GM23248 (cell line): Measurements from ENCODE around the gene DCAF6. TPM values are rescaled to one million over a fixed set of nuclear protein-coding genes. Genes with fewer than 3 reads are reported as not detected.
A peak's percentile ranks its signal among the peaks of the same experiment; 100 is the strongest.

Source experiments
- DNase-seq: peaks from one replicate; pipeline ENCODE4 v3.0.0-alpha.2; 2015
- H2AFZ ChIP-seq: fragments of 200-600 bp; sonication (generic); 2 replicates; pipeline ENCODE4 v1.6.1; 2016; ENCODE audit warnings: antibody characterized with exemption
- H3F3A ChIP-seq: fragments of 200-600 bp; sonication (generic); 2 replicates; pipeline ENCODE4 v1.6.1; 2016; ENCODE audit warnings: mild to moderate bottlenecking, antibody characterized with exemption, mixed run types; ENCODE audit not compliant: insufficient read depth
- H3K27ac ChIP-seq: fragments of 200-600 bp; sonication (generic); 2 replicates; pipeline ENCODE4 v1.5.1; 2016; ENCODE audit warnings: mild to moderate bottlenecking
- H3K27me3 ChIP-seq: fragments of 200-600 bp; sonication (generic); replicated peaks from 2 replicates; pipeline ENCODE4 v1.6.1; 2016; ENCODE audit warnings: mild to moderate bottlenecking; ENCODE audit not compliant: insufficient read depth
- H3K36me3 ChIP-seq: fragments of 200-600 bp; sonication (generic); 2 replicates; pipeline ENCODE4 v1.6.1; 2016; ENCODE audit warnings: low read depth, mild to moderate bottlenecking
- H3K4me1 ChIP-seq: fragments of 200-600 bp; sonication (generic); 2 replicates; pipeline ENCODE4 v1.6.1; 2016; ENCODE audit warnings: mild to moderate bottlenecking; ENCODE audit not compliant: insufficient read depth
- H3K4me2 ChIP-seq: fragments of 200-600 bp; sonication (generic); one replicate; pipeline ENCODE4 v1.6.1; 2016; ENCODE audit warnings: mild to moderate bottlenecking; ENCODE audit not compliant: unreplicated experiment
- H3K4me3 ChIP-seq: fragments of 200-600 bp; sonication (generic); 2 replicates; pipeline ENCODE4 v1.5.1; 2016; ENCODE audit warnings: mild to moderate bottlenecking
- H3K79me2 ChIP-seq: fragments of 200-600 bp; sonication (generic); 2 replicates; pipeline ENCODE4 v1.6.1; 2016; ENCODE audit warnings: mild to moderate bottlenecking; ENCODE audit not compliant: insufficient read depth
- H3K9ac ChIP-seq: fragments of 200-600 bp; sonication (generic); 2 replicates; pipeline ENCODE4 v1.6.1; 2016; ENCODE audit warnings: mild to moderate bottlenecking
- H3K9me2 ChIP-seq: fragments of 200-600 bp; sonication (generic); 2 replicates; pipeline ENCODE4 v1.6.1; 2016; ENCODE audit warnings: mixed run types, mild to moderate bottlenecking, moderate library complexity; ENCODE audit not compliant: insufficient read depth
- H3K9me3 ChIP-seq: fragments of 200-600 bp; sonication (generic); one replicate; pipeline ENCODE4 v1.6.1; 2017; ENCODE audit warnings: low read depth
- H4K20me1 ChIP-seq: fragments of 200-600 bp; sonication (generic); 2 replicates; pipeline ENCODE4 v1.6.0; 2016; ENCODE audit not compliant: insufficient read depth
- EZH2 ChIP-seq: fragments of 200-600 bp; sonication (generic); IDR thresholded peaks from 2 replicates; pipeline ENCODE4 v1.6.1; 2018; ENCODE audit warnings: antibody characterized with exemption, mild to moderate bottlenecking; ENCODE audit not compliant: insufficient read depth, poor library complexity, severe bottlenecking
- EZH2phosphoT487 ChIP-seq: fragments of 200-600 bp; sonication (generic); IDR thresholded peaks from 2 replicates; pipeline ENCODE4 v1.6.1; 2018; ENCODE audit warnings: antibody characterized with exemption, moderate library complexity, mild to moderate bottlenecking, low read depth; ENCODE audit not compliant: insufficient read depth
- WGBS, 2 experiments: methylation state at CpG; one replicate each; pipeline ENCODE4 v1.1.6; 2015 to 2017; ENCODE audit warnings: low lambda C conversion rate in 2 of 2, low coverage in 1 of 2; ENCODE audit errors: missing lambda C conversion rate in 2 of 2; 5-methylcytosine and 5-hydroxymethylcytosine counted together
- in situ Hi-C: fragments of 300-500 bp; cut with MboI; formaldehyde crosslinking; loops from 2 replicates; pipeline ENCODE4 v1.15.0; 2020
- polyA plus RNA-seq: library from polyadenylated mRNA; unstranded; fragments of >200 nt; fragmentation: Nextera tagmentation; extraction: Ambion mirVana; gene quantifications from 2 replicates; pipeline ENCODE4 v1.2.1, GENCODE V29; 2016
- total RNA-seq: library from RNA; depleted of rRNA; stranded (reverse); fragments of >200 nt; shearing (Covaris generic); gene quantifications from 2 replicates; pipeline ENCODE4 v1.2.3, GENCODE V29; 2014

DCAF6 gene
- total and polyA plus RNA-seq, 2 experiments from 2014 or later, result 63.4 to 99.6 TPM

- Histone ChIP-seq H3K4me1 (no peaks in the 10 kb centered on the region), H3F3A (0 out of 2 replicates have a peak, but pooled peaks cover 4% of the 10 kb centered on the region), H3K9me3 (no peaks in the 10 kb centered on the region), H2AFZ (no peak overlapping the region), H3K9ac (no peak overlapping the region), H3K79me2 (peaks cover 98% of the 10 kb centered on the region), H3K4me2 (no peak overlapping the region), H3K27me3 (no peaks in the 10 kb centered on the region), H4K20me1 (peaks cover 3% of the 10 kb centered on the region; the same call in 1 of the 2 replicates), H3K36me3 (peaks cover 37% of the 10 kb centered on the region), H3K27ac (no peak overlapping the region), H3K4me3 (no peak overlapping the region), H3K9me2 (no peaks in the 10 kb centered on the region)
- no peak for DNase-seq
- no peak for TF ChIP-seq EZH2phosphoT487
- no peak for TF ChIP-seq EZH2
- in situ Hi-C loops, result no loop called here
- WGBS, 2 experiments, result 95% methylated on average over 1 of the region's 1 CpG
These were observed 40.8 kb downstream of the DCAF6 start for GRCh38 chr1:167977245-167977644.

- DNase-seq, result peak; percentile 5
- 97 to 98% methylated on average over 9 of the region's 9 CpGs for WGBS, 2 experiments
These were observed 45.5 kb downstream of the DCAF6 start for GRCh38 chr1:167981933-167982332.

GRCh38 chr1:167983797-167984420, 47.4 kb downstream of the DCAF6 start:
- Histone ChIP-seq H3K9me3 (no peaks in the 10 kb centered on the region), H3K27me3 (no peaks in the 10 kb centered on the region), H3K36me3 (peaks cover 5% of the 10 kb centered on the region; the same call in 1 of the 2 replicates), H4K20me1 (0 out of 2 replicates have a peak, but pooled peaks cover 9% of the 10 kb centered on the region), H3K79me2 (peaks cover 96% of the 10 kb centered on the region), H3K4me3 (no peak overlapping the region), H3K9ac (no peak overlapping the region), H3K4me1 (peaks cover 9% of the 10 kb centered on the region), H3K27ac (no peak overlapping the region), H3K9me2 (no peaks in the 10 kb centered on the region), H2AFZ (no peak overlapping the region), H3F3A (peaks cover 12% of the 10 kb centered on the region; the same call in 1 of the 2 replicates), H3K4me2 (no peak overlapping the region)
- TF ChIP-seq EZH2 (no peak), EZH2phosphoT487 (no peak)
- 89 to 100% methylated on average over 2 of the region's 2 CpGs for WGBS, 2 experiments
- in situ Hi-C loops, result no loop called here
- DNase-seq, result no peak

More at GRCh38 chr1:167981933-167982332, 45.5 kb downstream of the DCAF6 start:
- TF ChIP-seq EZH2 (no peak), EZH2phosphoT487 (no peak)
- Histone ChIP-seq H3K27ac (no peak overlapping the region), H3K4me3 (no peak overlapping the region), H3K9me3 (no peaks in the 10 kb centered on the region), H3K27me3 (no peaks in the 10 kb centered on the region), H3K79me2 (peaks cover 100% of the 10 kb centered on the region), H3K4me2 (no peak overlapping the region), H3K9me2 (no peaks in the 10 kb centered on the region), H3F3A (peaks cover 7% of the 10 kb centered on the region; the same call in 1 of the 2 replicates), H4K20me1 (0 out of 2 replicates have a peak, but pooled peaks cover 8% of the 10 kb centered on the region), H2AFZ (no peak overlapping the region), H3K36me3 (peaks cover 15% of the 10 kb centered on the region; the same call in 1 of the 2 replicates), H3K4me1 (peaks cover 3% of the 10 kb centered on the region; the same call in 1 of the 2 replicates), H3K9ac (no peak overlapping the region)
- in situ Hi-C loops, result no loop called here

GRCh38 chr1:167984886-167985489, 48.5 kb downstream of the DCAF6 start:
- H3K36me3 ChIP-seq, result peaks cover 9% of the 10 kb centered on the region
- H3K4me3 ChIP-seq, result no peak overlapping the region
- DNase-seq, result no peak
- peaks cover 9% of the 10 kb centered on the region for H3K4me1 ChIP-seq
- no peak overlapping the region for H3K27ac ChIP-seq
- no peak overlapping the region for H3K4me2 ChIP-seq
- H3F3A ChIP-seq, result peaks cover 12% of the 10 kb centered on the region; the same call in 1 of the 2 replicates
- H3K79me2 ChIP-seq, result peaks cover 90% of the 10 kb centered on the region
- no peaks in the 10 kb centered on the region for H3K9me3 ChIP-seq
- whole genome bisulfite sequencing, 2 experiments, result 92 to 94% methylated on average over 8 of the region's 8 CpGs
- TF ChIP-seq EZH2 (no peak), EZH2phosphoT487 (no peak)
- H3K9me2 ChIP-seq, result no peaks in the 10 kb centered on the region
- H2AFZ ChIP-seq, result no peak overlapping the region
- H3K27me3 ChIP-seq, result no peaks in the 10 kb centered on the region
- in situ Hi-C loops, result no loop called here
- H4K20me1 ChIP-seq, result 0 out of 2 replicates have a peak, but pooled peaks cover 9% of the 10 kb centered on the region
- no peak overlapping the region for H3K9ac ChIP-seq
